Breast epithelium (tissue), 3 donors: ENCODE results near the gene SCN5A.

Experiments
- POLR2A ChIP-seq: fragments of 450-650 bp; IDR thresholded peaks from one replicate; pipeline ENCODE4 v1.6.1; 2016; ENCODE audit warnings: antibody characterized with exemption, mild to moderate bottlenecking, moderate library complexity
- POLR2AphosphoS5 ChIP-seq, 3 donors: sonication (generic); formaldehyde crosslinking; IDR thresholded peaks; one replicate each; pipeline ENCODE4 v1.6.1; 2017; ENCODE audit warnings: antibody characterized with exemption in 3 of 3
- TF ChIP-seq, protein P1 (sequence below), 3 donors: fragments of 450-650 bp; IDR thresholded peaks; one replicate each; pipeline ENCODE4 v1.5.1; 2016 to 2017; ENCODE audit warnings: antibody characterized with exemption in 3 of 3, mild to moderate bottlenecking in 3 of 3, moderate library complexity in 3 of 3

DNA sequence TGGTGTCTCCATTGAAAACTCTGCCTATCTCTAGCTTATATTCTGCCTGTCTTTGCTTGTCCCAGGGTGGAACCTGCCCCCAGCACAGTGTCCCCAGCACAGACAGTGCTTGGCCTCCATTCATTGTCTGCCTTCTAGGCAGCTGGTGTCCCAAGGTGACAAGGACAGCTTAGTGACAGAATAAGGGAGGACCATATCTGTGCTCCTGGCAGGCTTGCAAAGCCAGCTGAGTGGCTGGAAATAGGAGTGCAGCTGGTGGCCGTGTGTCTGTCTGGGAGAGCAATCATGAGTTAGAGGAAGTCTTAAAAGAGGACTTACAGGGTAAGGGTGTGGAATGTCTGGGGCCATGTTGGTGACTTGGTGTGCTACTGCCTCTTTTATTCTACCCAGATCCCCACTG, 33.4 kb downstream of the SCN5A start:
- TF ChIP-seq, protein P1, sequence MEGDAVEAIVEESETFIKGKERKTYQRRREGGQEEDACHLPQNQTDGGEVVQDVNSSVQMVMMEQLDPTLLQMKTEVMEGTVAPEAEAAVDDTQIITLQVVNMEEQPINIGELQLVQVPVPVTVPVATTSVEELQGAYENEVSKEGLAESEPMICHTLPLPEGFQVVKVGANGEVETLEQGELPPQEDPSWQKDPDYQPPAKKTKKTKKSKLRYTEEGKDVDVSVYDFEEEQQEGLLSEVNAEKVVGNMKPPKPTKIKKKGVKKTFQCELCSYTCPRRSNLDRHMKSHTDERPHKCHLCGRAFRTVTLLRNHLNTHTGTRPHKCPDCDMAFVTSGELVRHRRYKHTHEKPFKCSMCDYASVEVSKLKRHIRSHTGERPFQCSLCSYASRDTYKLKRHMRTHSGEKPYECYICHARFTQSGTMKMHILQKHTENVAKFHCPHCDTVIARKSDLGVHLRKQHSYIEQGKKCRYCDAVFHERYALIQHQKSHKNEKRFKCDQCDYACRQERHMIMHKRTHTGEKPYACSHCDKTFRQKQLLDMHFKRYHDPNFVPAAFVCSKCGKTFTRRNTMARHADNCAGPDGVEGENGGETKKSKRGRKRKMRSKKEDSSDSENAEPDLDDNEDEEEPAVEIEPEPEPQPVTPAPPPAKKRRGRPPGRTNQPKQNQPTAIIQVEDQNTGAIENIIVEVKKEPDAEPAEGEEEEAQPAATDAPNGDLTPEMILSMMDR (IDR thresholded peaks at IDR 0.05) = no peak
- no peak for TF ChIP-seq POLR2A
- TF ChIP-seq POLR2AphosphoS5 (IDR thresholded peaks at IDR 0.05) = no peak
